HepG2 (cell line): ENCODE results near the gene ZNF367. TPM values are rescaled to one million over a fixed set of nuclear protein-coding genes. Genes with fewer than 3 reads are reported as not detected.

Source experiments
- ATAC-seq: fragments of 200-7000 bp; cut with Tn5 transposase; 3 replicates; pipeline ENCODE4 v1.9.1; 2020; ENCODE audit warnings: mild to moderate bottlenecking, moderate library complexity
- BruUV-seq: library from RNA; stranded (reverse); fragments of 400-500 nt; replicated peaks from 2 replicates; lab custom pipeline; 2021; lab: Mats Ljungman, UMichigan
- CTCF ChIA-PET: fragments of 300-600 bp; formaldehyde crosslinking; extraction: SDS; loops from one replicate; lab custom pipeline; 2021; ENCODE audit warnings: low total read pairs, inconsistent platforms, low intra/inter-chr PET ratio; lab: Yijun Ruan, JAX
- POLR2A ChIA-PET: fragments of 350-600 bp; sonication (Branson Sonifier 250); formaldehyde crosslinking; loops from one replicate; lab custom pipeline; 2020; ENCODE audit warnings: antibody characterized with exemption, inconsistent platforms; lab: Yijun Ruan, JAX
- DNase-seq: peaks from one replicate; pipeline ENCODE4 v3.0.0-alpha.2; 2015; ENCODE audit warnings: low spot score
- FAIRE-seq: peaks from 3 replicates; lab custom pipeline; 2011; peaks lifted over from hg19 to GRCh38; lab: Jason Lieb, UNC
- H2AFZ ChIP-seq: one replicate; pipeline ENCODE4 v1.6.1; 2011; ENCODE audit warnings: low read length, inconsistent platforms
- H3K27ac ChIP-seq: fragments of 300-600 bp; 3 replicates; pipeline ENCODE4 v1.8.0; 2011; ENCODE audit warnings: mixed run types, mild to moderate bottlenecking, mixed read lengths, low read length, inconsistent platforms; ENCODE audit not compliant: insufficient read depth; ENCODE audit errors: extremely low read length
- H3K27me3 ChIP-seq, 2 experiments: fragments of 200-600 bp in 1 of 2; 2 replicates in 1 of 2; 3 replicates in 1 of 2; pipeline versions ENCODE4 v1.6.0 to v1.8.0; 2011; ENCODE audit warnings: low read length in 2 of 2, mild to moderate bottlenecking in 2 of 2, moderate library complexity in 2 of 2, inconsistent platforms in 1 of 2; ENCODE audit not compliant: insufficient read depth in 2 of 2, control insufficient read depth in 1 of 2
- H3K36me3 ChIP-seq, 2 experiments: fragments of 200-600 bp in 1 of 2; replicated peaks in 1 of 2; 2 replicates in 1 of 2; 3 replicates in 1 of 2; pipeline versions ENCODE4 v1.5.1 to v1.8.0; 2011; ENCODE audit warnings: low read length in 2 of 2, inconsistent platforms in 1 of 2; ENCODE audit not compliant: insufficient read depth in 2 of 2, control insufficient read depth in 1 of 2
- H3K4me1 ChIP-seq: 2 replicates; pipeline ENCODE4 v1.5.1; 2012; ENCODE audit warnings: low read length, inconsistent platforms; ENCODE audit not compliant: insufficient read depth
- H3K4me2 ChIP-seq: 2 replicates; pipeline ENCODE4 v1.6.0; 2011; ENCODE audit warnings: low read depth, low read length, inconsistent platforms
- H3K4me3 ChIP-seq, 3 experiments: fragments of 200-600 bp in 1 of 3; sonication (generic), shearing (Covaris generic) in 1 of 3; replicated peaks in 1 of 3; 2 replicates each; pipeline ENCODE4 v1.5.1; 2011 to 2016; ENCODE audit warnings: low read length in 3 of 3, inconsistent platforms in 2 of 3, low read depth in 2 of 3, mild to moderate bottlenecking in 2 of 3, control low read depth in 1 of 3, mixed read lengths in 1 of 3; ENCODE audit not compliant: insufficient read depth in 1 of 3
- H3K79me2 ChIP-seq: one replicate; pipeline ENCODE4 v1.6.1; 2011; ENCODE audit warnings: low read length, inconsistent platforms; ENCODE audit not compliant: insufficient read depth
- H3K9ac ChIP-seq: 2 replicates; pipeline ENCODE4 v1.6.0; 2011; ENCODE audit warnings: mild to moderate bottlenecking, low read depth, low read length, inconsistent platforms; ENCODE audit not compliant: insufficient read depth
- H3K9me3 ChIP-seq: 2 replicates; pipeline ENCODE4 v1.5.1; 2012; ENCODE audit warnings: mild to moderate bottlenecking, low read length
- H4K20me1 ChIP-seq: 2 replicates; pipeline ENCODE4 v1.6.0; 2011; ENCODE audit warnings: inconsistent platforms, mild to moderate bottlenecking, low read length, moderate library complexity; ENCODE audit not compliant: insufficient read depth
- MXI1 ChIP-seq: IDR thresholded peaks from 3 replicates; pipeline ENCODE4 v1.6.1; 2012; ENCODE audit warnings: low read depth, low read length, inconsistent platforms, borderline replicate concordance
- PATZ1 ChIP-seq: sonication (generic); formaldehyde crosslinking; IDR thresholded peaks from 2 replicates; pipeline ENCODE4 v1.4.0; 2020; ENCODE audit warnings: missing genetic modification reagents
- POLR2AphosphoS5 ChIP-seq: IDR thresholded peaks from 2 replicates; pipeline ENCODE4 v1.6.1; 2012; ENCODE audit warnings: low read depth, low read length
- RFXAP ChIP-seq: sonication (generic); formaldehyde crosslinking; IDR thresholded peaks from 2 replicates; pipeline ENCODE4 v1.4.0; 2020; ENCODE audit warnings: missing genetic modification reagents, borderline replicate concordance
- SAP130 ChIP-seq: IDR thresholded peaks from 2 replicates; pipeline ENCODE4 v1.6.1; 2016; ENCODE audit warnings: low read depth
- TGIF2 ChIP-seq: IDR thresholded peaks from 2 replicates; pipeline ENCODE4 v1.6.1; 2016; ENCODE audit warnings: control low read depth, missing compliant biosample characterization
- ZFX ChIP-seq: sonication (generic); formaldehyde crosslinking; IDR thresholded peaks from 2 replicates; pipeline ENCODE4 v1.4.0; 2020; ENCODE audit warnings: mild to moderate bottlenecking, low read depth, missing genetic modification reagents, moderate library complexity
- ZNF556 ChIP-seq: sonication (generic); formaldehyde crosslinking; IDR thresholded peaks from 2 replicates; pipeline ENCODE4 v1.4.0; 2020; ENCODE audit warnings: mild to moderate bottlenecking, missing genetic modification reagents, borderline replicate concordance
- ZNF772 ChIP-seq: sonication (generic); formaldehyde crosslinking; IDR thresholded peaks from 2 replicates; pipeline ENCODE4 v1.5.0; 2020; ENCODE audit warnings: mild to moderate bottlenecking, missing genetic modification reagents
- WGBS: methylation state at CpG from one replicate; pipeline ENCODE4 v1.1.6; 2017; ENCODE audit warnings: low lambda C conversion rate; 5-methylcytosine and 5-hydroxymethylcytosine counted together
- in situ Hi-C: cut with HindIII; loops from 2 replicates; pipeline ENCODE4 v1.10.0; 2017; ENCODE audit warnings: low pct_unique_long_range_greater_than_20kb; ENCODE audit not compliant: extremely low pct_ligation_motif_present
- intact Hi-C: fragments of 100-400 bp; cut with micrococcal nuclease; formaldehyde crosslinking; loops from one replicate; pipeline ENCODE4 v1.10.0; 2022; ENCODE audit not compliant: unreplicated experiment
- polyA plus RNA-seq, 8 experiments: library from polyadenylated mRNA; depleted of rRNA in 3 of 8; stranded (reverse) in 7 of 8; unstranded in 1 of 8; fragments of >200 nt; fragmentation: Illumina TruSeq in 4 of 8; extraction: Trizol in 4 of 8; gene quantifications; 2 replicates each; pipeline versions ENCODE4 v1.2.1 to v1.2.3, GENCODE V29; 2011 to 2016; ENCODE audit warnings: low read depth in 4 of 8, missing spikeins in 1 of 8, mixed read lengths in 1 of 8; ENCODE audit not compliant: insufficient read depth in 1 of 8
- total RNA-seq, 5 experiments: library from RNA; depleted of rRNA; stranded (reverse); fragments of >200 nt; fragmentation: Illumina TruSeq; extraction: Trizol; gene quantifications; 2 replicates each; pipeline ENCODE4 v1.2.3, GENCODE V29; 2016; ENCODE audit warnings: low read depth in 1 of 5
- TF ChIP-seq, protein P1 (sequence below): sonication (generic); formaldehyde crosslinking; IDR thresholded peaks from 2 replicates; pipeline ENCODE4 v1.4.0; 2020; ENCODE audit warnings: mild to moderate bottlenecking, missing genetic modification reagents

The ZNF367 gene
- total and polyA plus RNA-seq, 2 of the 13 experiments (the other 11 are each of a cell fraction or from before 2014, with no cell fraction given) = 2.9 to 7.7 TPM

DNA sequence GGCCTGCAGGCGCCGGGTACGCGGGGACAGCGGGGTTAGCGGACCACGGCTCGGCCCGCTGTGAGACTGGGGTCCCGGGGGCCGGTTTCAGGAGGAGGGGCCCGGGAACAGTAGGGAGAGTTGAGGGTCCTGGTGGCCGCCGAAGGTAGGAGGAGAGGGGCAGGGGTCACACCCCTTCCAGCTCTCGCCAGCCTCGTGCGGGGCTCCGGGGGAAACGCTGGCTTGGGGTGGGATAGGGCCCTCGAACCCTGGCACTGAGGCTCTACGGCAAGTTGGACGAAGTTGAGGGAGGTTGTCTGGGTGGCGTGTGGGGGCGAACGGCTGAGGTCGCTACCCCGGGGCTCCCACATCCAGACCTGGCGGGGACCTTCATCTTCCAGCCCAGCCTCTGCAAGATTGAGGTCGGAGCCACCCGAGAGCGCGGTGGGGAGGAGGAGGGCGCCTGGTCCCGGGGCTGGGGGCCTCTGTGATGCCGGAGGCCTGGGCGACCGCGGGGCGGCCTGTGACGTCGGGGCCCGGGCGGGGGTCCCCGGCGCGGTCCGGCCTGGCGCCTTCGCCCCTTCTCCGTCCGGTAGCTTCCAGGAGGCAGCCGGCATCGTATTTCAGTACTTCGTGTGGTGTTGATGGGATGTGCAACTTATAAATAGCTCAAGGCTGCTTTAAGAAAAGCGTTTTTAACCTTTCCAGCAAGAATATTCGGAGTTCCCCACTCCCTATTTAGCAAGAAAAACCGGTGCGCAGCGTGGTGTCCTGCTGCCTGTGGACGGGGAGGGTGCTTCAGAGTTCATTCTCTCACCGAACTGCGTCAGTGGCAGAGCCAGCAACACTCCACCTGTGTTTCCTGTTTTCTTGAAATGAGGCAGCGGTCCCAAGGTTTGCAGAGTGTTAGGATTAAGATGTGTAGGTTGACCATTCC lies 32.7 kb upstream of the ZNF367 start:
- 0% methylated on average over 8 of the region's 63 CpGs for WGBS
- Histone ChIP-seq H3K36me3 (no peaks in the 10 kb centered on the region), H2AFZ (no peak overlapping the region), H3K4me3 (peak overlapping the region; percentile 64 to 97 (median 88)), H3K4me2 (peak overlapping the region; percentile 86), H3K4me1 (peaks cover 60% of the 10 kb centered on the region), H3K27me3 (no peaks in the 10 kb centered on the region; a peak in 1 of 5 replicates), H3K9ac (peak overlapping the region; percentile 85), H3K9me3 (no peaks in the 10 kb centered on the region), H4K20me1 (peaks cover 19% of the 10 kb centered on the region; the same call in 1 of the 2 replicates), H3K79me2 (peaks cover 44% of the 10 kb centered on the region), H3K27ac (peak overlapping the region; percentile 61)
- BruUV-seq = TSS peak; percentile 54
- in situ Hi-C loops = no loop called here
- FAIRE-seq (peak; percentile 66), DNase-seq (peak; percentile 25), ATAC-seq (peak; percentile 30)
- CTCF ChIA-PET = no interaction called here
- POLR2A ChIA-PET = interaction anchor here (0.7 to 2.2 kb wide), 5 partner anchors 14 to 40 kb away, joined by 3 to 14 read pairs (median 4); no protein-coding TSS in a partner anchor
- intact Hi-C loops = loop anchor here (2.0 to 5.0 kb wide), 3 partner anchors 40 to 166 kb away; partner anchors contain the start of gene CDC14B
- TF ChIP-seq, protein P1, sequence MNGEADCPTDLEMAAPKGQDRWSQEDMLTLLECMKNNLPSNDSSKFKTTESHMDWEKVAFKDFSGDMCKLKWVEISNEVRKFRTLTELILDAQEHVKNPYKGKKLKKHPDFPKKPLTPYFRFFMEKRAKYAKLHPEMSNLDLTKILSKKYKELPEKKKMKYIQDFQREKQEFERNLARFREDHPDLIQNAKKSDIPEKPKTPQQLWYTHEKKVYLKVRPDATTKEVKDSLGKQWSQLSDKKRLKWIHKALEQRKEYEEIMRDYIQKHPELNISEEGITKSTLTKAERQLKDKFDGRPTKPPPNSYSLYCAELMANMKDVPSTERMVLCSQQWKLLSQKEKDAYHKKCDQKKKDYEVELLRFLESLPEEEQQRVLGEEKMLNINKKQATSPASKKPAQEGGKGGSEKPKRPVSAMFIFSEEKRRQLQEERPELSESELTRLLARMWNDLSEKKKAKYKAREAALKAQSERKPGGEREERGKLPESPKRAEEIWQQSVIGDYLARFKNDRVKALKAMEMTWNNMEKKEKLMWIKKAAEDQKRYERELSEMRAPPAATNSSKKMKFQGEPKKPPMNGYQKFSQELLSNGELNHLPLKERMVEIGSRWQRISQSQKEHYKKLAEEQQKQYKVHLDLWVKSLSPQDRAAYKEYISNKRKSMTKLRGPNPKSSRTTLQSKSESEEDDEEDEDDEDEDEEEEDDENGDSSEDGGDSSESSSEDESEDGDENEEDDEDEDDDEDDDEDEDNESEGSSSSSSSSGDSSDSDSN (CRISPR knock-in tag) = peak; percentile 55; the same call in 1 of the 2 replicates
- TF ChIP-seq MXI1 (0 out of 3 replicates have a peak, but pooled peaks have one; percentile 12), ZFX (peak; percentile 37; the same call in 1 of the 2 replicates), RFXAP (0 out of 2 replicates have a peak, but pooled peaks have one; percentile 27), POLR2AphosphoS5 (0 out of 2 replicates have a peak, but pooled peaks have one; percentile 23), SAP130 (peak; percentile 74), ZNF556 (peak; percentile 25; the same call in 1 of the 2 replicates), ZNF772 (CRISPR knock-in tag) (0 out of 2 replicates have a peak, but pooled peaks have one; percentile 39), TGIF2 (CRISPR knock-in tag) (0 out of 2 replicates have a peak, but pooled peaks have one; percentile 55), PATZ1 (CRISPR knock-in tag) (0 out of 2 replicates have a peak, but pooled peaks have one; percentile 9)
